Hepatocyte (in vitro differentiated cells): ENCODE measurements around the gene B3GNT3.

ENCODE experiments used
- CTCF ChIP-seq: fragments of 200-600 bp; sonication (generic); IDR thresholded peaks from 2 replicates; pipeline ENCODE4 v1.5.1; 2016; ENCODE audit warnings: antibody characterized with exemption, mild to moderate bottlenecking; ENCODE audit not compliant: poor library complexity
- EZH2 ChIP-seq: fragments of 200-600 bp; sonication (generic); IDR thresholded peaks from 2 replicates; pipeline ENCODE4 v1.6.1; 2016; ENCODE audit warnings: antibody characterized with exemption, mild to moderate bottlenecking, borderline replicate concordance
- EZH2phosphoT487 ChIP-seq: fragments of 200-600 bp; sonication (generic); IDR thresholded peaks from one replicate; pipeline ENCODE4 v1.6.1; 2018; ENCODE audit warnings: antibody characterized with exemption, mild to moderate bottlenecking, low read depth, moderate library complexity; ENCODE audit not compliant: unreplicated experiment, severe bottlenecking

GRCh38 chr19:17796013-17796837, 1.3 kb downstream of the B3GNT3 start:
- no peak for TF ChIP-seq EZH2
- no peak for TF ChIP-seq CTCF
- no peak for TF ChIP-seq EZH2phosphoT487
